K562 (cell line): ENCODE data around the gene RNF213. TPM values are rescaled to one million over a fixed set of nuclear protein-coding genes. Genes with fewer than 3 reads are reported as not detected.

Experiments used
- ATAC-seq: fragments of 200-7000 bp; cut with Tn5 transposase; 3 replicates; pipeline ENCODE4 v1.9.1; 2020; ENCODE audit warnings: moderate library complexity
- BruUV-seq: library from RNA; stranded (reverse); fragments of 400-500 nt; replicated peaks from 2 replicates; lab custom pipeline; 2021; lab: Mats Ljungman, UMichigan
- CTCF ChIA-PET: fragments of 300-600 bp; formaldehyde crosslinking; extraction: SDS; loops from one replicate; lab custom pipeline; 2021; ENCODE audit warnings: low intra/inter-chr PET ratio; lab: Yijun Ruan, JAX
- POLR2A ChIA-PET: fragments of 300-600, 350-650 bp; sonication (Branson Sonifier 250); formaldehyde crosslinking; extraction: SDS; loops from one replicate; lab custom pipeline; 2021; ENCODE audit warnings: antibody characterized with exemption, inconsistent platforms; lab: Yijun Ruan, JAX
- DNase-seq, 4 experiments: peaks; one replicate each; pipeline versions ENCODE4 v3.0.0 to v3.0.0-alpha.2; 2011 to 2018; ENCODE audit warnings: low spot score in 3 of 4, mixed read lengths in 3 of 4; ENCODE audit errors: extremely low read depth in 1 of 4
- FAIRE-seq: peaks from 2 replicates; lab custom pipeline; 2011; peaks lifted over from hg19 to GRCh38; lab: Jason Lieb, UNC
- H2AFZ ChIP-seq: 2 replicates; pipeline ENCODE4 v1.6.0; 2011; ENCODE audit warnings: low read depth, low read length, control low read depth, inconsistent platforms
- H3K27ac ChIP-seq: fragments of 200-600 bp; 3 replicates; pipeline ENCODE4 v1.8.0; 2011; ENCODE audit warnings: low read depth, mild to moderate bottlenecking, control low read depth, inconsistent platforms, low read length, moderate library complexity, mixed read lengths; ENCODE audit errors: extremely low read depth
- H3K27me3 ChIP-seq, 2 experiments: fragments of 300-600 bp in 1 of 2; 2 replicates in 1 of 2; 3 replicates in 1 of 2; pipeline versions ENCODE4 v1.6.0 to v1.8.0; 2011; ENCODE audit warnings: inconsistent platforms in 2 of 2, low read length in 2 of 2, mild to moderate bottlenecking in 1 of 2, mixed read lengths in 1 of 2, moderate library complexity in 1 of 2; ENCODE audit not compliant: control insufficient read depth in 2 of 2, insufficient read depth in 2 of 2
- H3K36me3 ChIP-seq: fragments of 300-600 bp; 3 replicates; pipeline ENCODE4 v1.8.0; 2011; ENCODE audit warnings: mild to moderate bottlenecking, low read length, inconsistent platforms; ENCODE audit not compliant: control insufficient read depth, insufficient read depth
- H3K4me1 ChIP-seq, 2 experiments: fragments of 200-600 bp in 1 of 2; replicated peaks in 1 of 2; 2 replicates in 1 of 2; 3 replicates in 1 of 2; pipeline versions ENCODE4 v1.5.1 to v1.8.0; 2011; ENCODE audit warnings: inconsistent platforms in 2 of 2, low read length in 2 of 2, mild to moderate bottlenecking in 1 of 2, mixed read lengths in 1 of 2, moderate library complexity in 1 of 2; ENCODE audit not compliant: control insufficient read depth in 2 of 2, insufficient read depth in 2 of 2
- H3K4me2 ChIP-seq: 2 replicates; pipeline ENCODE4 v1.6.1; 2011; ENCODE audit warnings: low read length, control low read depth, inconsistent platforms, mixed read lengths; ENCODE audit not compliant: insufficient read depth
- H3K4me3 ChIP-seq: fragments of 200-600 bp; sonication (generic), shearing (Covaris generic); 2 replicates; pipeline ENCODE4 v1.5.1; 2016; ENCODE audit warnings: control low read depth, inconsistent platforms
- H3K79me2 ChIP-seq: fragments of 200-600 bp; 3 replicates; pipeline ENCODE4 v1.8.0; 2011; ENCODE audit warnings: low read length, inconsistent platforms; ENCODE audit not compliant: control insufficient read depth, insufficient read depth
- H3K9ac ChIP-seq, 2 experiments: 2 replicates each; pipeline versions ENCODE4 v1.6.0 to v1.6.1; 2011; ENCODE audit warnings: low read depth in 2 of 2, low read length in 2 of 2, control low read depth in 1 of 2, inconsistent platforms in 1 of 2, mild to moderate bottlenecking in 1 of 2, mixed read lengths in 1 of 2; ENCODE audit not compliant: insufficient read depth in 1 of 2
- H3K9me1 ChIP-seq: one replicate; pipeline ENCODE4 v1.6.0; 2011; ENCODE audit warnings: inconsistent platforms, mild to moderate bottlenecking, low read length, moderate library complexity; ENCODE audit not compliant: control insufficient read depth, insufficient read depth
- H3K9me3 ChIP-seq: replicated peaks from 2 replicates; pipeline ENCODE4 v1.5.1; 2011; ENCODE audit warnings: low read depth, low read length, inconsistent platforms; ENCODE audit not compliant: control insufficient read depth, insufficient read depth
- H4K20me1 ChIP-seq: replicated peaks from 2 replicates; pipeline ENCODE4 v1.6.1; 2011; ENCODE audit warnings: low read length, inconsistent platforms, mixed read lengths; ENCODE audit not compliant: control insufficient read depth, insufficient read depth
- CEBPG ChIP-seq, 3 experiments: fragments of 200-800 bp in 1 of 3; sonication (Bioruptor generic) in 1 of 3; sonication (generic) in 1 of 3; formaldehyde crosslinking in 1 of 3; IDR thresholded peaks in 2 of 3; conservative IDR thresholded peaks in 1 of 3; 2 replicates each; pipeline versions ENCODE4 v1.6.1 to v1.8.0; 2016 to 2022; ENCODE audit warnings: missing compliant biosample characterization in 2 of 3, missing genetic modification characterization in 2 of 3, mild to moderate bottlenecking in 1 of 3, missing genetic modification reagents in 1 of 3
- L3MBTL2 ChIP-seq: fragments of 450-650 bp; IDR thresholded peaks from 2 replicates; pipeline ENCODE4 v1.6.1; 2016; ENCODE audit warnings: mild to moderate bottlenecking, moderate library complexity
- NCOA4 ChIP-seq: fragments of 450-650 bp; IDR thresholded peaks from 2 replicates; pipeline ENCODE4 v1.6.1; 2018; ENCODE audit warnings: mild to moderate bottlenecking; ENCODE audit not compliant: partially characterized antibody
- PKNOX1 ChIP-seq: fragments of 450-650 bp; IDR thresholded peaks from 2 replicates; pipeline ENCODE4 v1.6.1; 2016
- PRMT5 ChIP-seq: sonication (generic); formaldehyde crosslinking; IDR thresholded peaks from 2 replicates; pipeline ENCODE4 v1.5.0; 2020; ENCODE audit warnings: missing genetic modification reagents
- TCFL5 ChIP-seq: fragments of 250-450 bp; sonication (Bioruptor Pico); conservative IDR thresholded peaks from 2 replicates; pipeline ENCODE4 v1.6.1; 2021; ENCODE audit warnings: mild to moderate bottlenecking, moderate library complexity, matching md5 sums
- THRAP3 ChIP-seq: fragments of 450-650 bp; IDR thresholded peaks from 2 replicates; pipeline ENCODE4 v1.6.1; 2016; ENCODE audit warnings: mild to moderate bottlenecking, inconsistent platforms, borderline replicate concordance
- ZMIZ1 ChIP-seq, 2 experiments: fragments of 150-350 bp in 1 of 2; IDR thresholded peaks; 2 replicates each; pipeline ENCODE4 v1.6.1; 2012 to 2016; ENCODE audit warnings: low read depth in 2 of 2, low read length in 2 of 2, mild to moderate bottlenecking in 1 of 2, moderate library complexity in 1 of 2
- WGBS: fragments of 100-300 bp; shearing (Covaris generic); methylation state at CpG from one replicate; pipeline ENCODE4 v1.1.6; 2016; ENCODE audit warnings: low coverage, mixed read lengths; ENCODE audit not compliant: insufficient coverage; ENCODE audit errors: missing lambda C conversion rate; 5-methylcytosine and 5-hydroxymethylcytosine counted together
- in situ Hi-C: fragments of 300-500 bp; cut with MboI; formaldehyde crosslinking; loops from 4 replicates; pipeline ENCODE4 v1.15.0; 2018; ENCODE audit warnings: inconsistent platforms, mixed read lengths
- intact Hi-C: fragments of 100-400 bp; cut with micrococcal nuclease; formaldehyde crosslinking; loops from 2 replicates; pipeline ENCODE4 v1.14.2; 2022
- polyA plus RNA-seq, 8 experiments: library from polyadenylated mRNA; depleted of rRNA in 4 of 8; stranded (reverse) in 5 of 8; unstranded in 3 of 8; fragments of >200 nt; fragmentation: Nextera tagmentation in 2 of 8; fragmentation: Illumina TruSeq in 1 of 8; extraction: Ambion mirVana in 2 of 8; extraction: Trizol in 1 of 8; gene quantifications; 2 replicates each; pipeline versions ENCODE4 v1.2.1 to v1.2.3, GENCODE V29; 2011 to 2014; ENCODE audit warnings: inconsistent platforms in 1 of 8, missing spikeins in 1 of 8
- total RNA-seq, 7 experiments: library from RNA; depleted of rRNA in 6 of 7; stranded (reverse); fragments of >200 nt in 6 of 7; fragmentation: Illumina TruSeq in 2 of 7; extraction: Trizol in 2 of 7; gene quantifications; 2 replicates each; pipeline versions ENCODE4 v1.2.1 to v1.2.3, GENCODE V29; 2011 to 2021; ENCODE audit warnings: low replicate concordance in 1 of 7

The RNF213 gene
- total and polyA plus RNA-seq, 9 of the 15 experiments (the other 6 are each of a cell fraction or from before 2014, with no cell fraction given) = 5.3 to 33.6 (median 17.9) TPM

GRCh38 chr17:80283116-80283852 is 22.6 kb downstream of the RNF213 start:
- FAIRE-seq (no peak), DNase-seq (no peak), ATAC-seq (no peak)
- H3K9ac ChIP-seq = peak overlapping the region in 1 of 2 experiments; percentile 71; a peak in 2 of 4 replicates
- 90% methylated on average over 17 of the region's 19 CpGs for WGBS
- H2AFZ ChIP-seq = no peak overlapping the region
- TF ChIP-seq CEBPG (CRISPR knock-in tag; IDR thresholded peaks at IDR 0.05) (no peak), CEBPG (tag; conservative IDR thresholded peaks at IDR 0.05 in 1 of 2, IDR thresholded peaks at IDR 0.05 in 1 of 2) (no peak)
- H3K27ac ChIP-seq = no peak overlapping the region
- H3K79me2 ChIP-seq = no peaks in the 10 kb centered on the region; the same call in 2 of the 3 replicates
- peaks cover 7% of the 10 kb centered on the region for H4K20me1 ChIP-seq
- no TSS peak for BruUV-seq
- H3K36me3 ChIP-seq = peaks cover 18% of the 10 kb centered on the region; the same call in 2 of the 3 replicates
- no peaks in the 10 kb centered on the region for H3K9me3 ChIP-seq
- peaks cover 5 to 16% of the 10 kb centered on the region in 2 experiments; a peak in 3 of 5 replicates for H3K4me1 ChIP-seq
- intact Hi-C loops = no loop called here
- in situ Hi-C loops = no loop called here
- H3K9me1 ChIP-seq = no peaks in the 10 kb centered on the region
- H3K4me3 ChIP-seq = no peak overlapping the region
- ChIA-PET POLR2A (interaction anchor here (0.6 to 1.2 kb wide), 3 partner anchors 21 to 275 kb away, joined by 3 to 6 read pairs (median 3); no protein-coding TSS in a partner anchor), CTCF (no interaction called here)
- no peak overlapping the region for H3K4me2 ChIP-seq
- H3K27me3 ChIP-seq = no peaks in the 10 kb centered on the region

GRCh38 chr17:80284631-80285030 is 24.0 kb downstream of the RNF213 start:
- CTCF ChIA-PET = interaction anchor here (1.0 kb wide), 1 partner anchor 89 kb away, joined by 3 read pairs; no protein-coding TSS in a partner anchor
- in situ Hi-C loops = no loop called here
- peak; percentile 84 for TF ChIP-seq L3MBTL2
- TF ChIP-seq NCOA4 = no peak
- TF ChIP-seq PRMT5 (CRISPR knock-in tag) = no peak
- no peak for TF ChIP-seq THRAP3
- peak; percentile 74 for TF ChIP-seq PKNOX1
- TF ChIP-seq TCFL5 (CRISPR knock-in tag) = no peak
- 0 out of 4 replicates have a peak, but pooled peaks of 1 of the 2 experiments have one; percentile 25 for TF ChIP-seq ZMIZ1 (IDR thresholded peaks at IDR 0.05; ENCODE audit: low read depth in 2 of 2, low read length in 2 of 2)

More at GRCh38 chr17:80284631-80285030, 24.0 kb downstream of the RNF213 start:
- BruUV-seq = no TSS peak
- H2AFZ ChIP-seq = no peak overlapping the region
- H3K9me3 ChIP-seq = no peaks in the 10 kb centered on the region
- intact Hi-C loops = no loop called here
- no peak overlapping the region for H3K27ac ChIP-seq
- H3K4me1 ChIP-seq = peaks cover 5 to 10% of the 10 kb centered on the region in 2 experiments; a peak in 3 of 5 replicates
- H3K27me3 ChIP-seq = no peaks in the 10 kb centered on the region
- POLR2A ChIA-PET = interaction anchor here (0.7 to 1.2 kb wide), 3 partner anchors 22 to 139 kb away, joined by 4 to 6 read pairs (median 4); no protein-coding TSS in a partner anchor
- H3K36me3 ChIP-seq = peaks cover 27% of the 10 kb centered on the region; the same call in 2 of the 3 replicates
- H3K4me2 ChIP-seq = no peak overlapping the region
- 21% methylated on average over 11 of the region's 11 CpGs for WGBS
- no peak overlapping the region for H3K4me3 ChIP-seq
- FAIRE-seq (peak; percentile 91), DNase-seq (peak; percentile 71 to 84 (median 78)), ATAC-seq (peak; percentile 94)
- no peaks in the 10 kb centered on the region; the same call in 2 of the 3 replicates for H3K79me2 ChIP-seq
- H4K20me1 ChIP-seq = peaks cover 7% of the 10 kb centered on the region
- H3K9me1 ChIP-seq = no peaks in the 10 kb centered on the region
- 0 out of 4 replicates have a peak overlapping the region, but pooled peaks of 1 of the 2 experiments have one; percentile 13 for H3K9ac ChIP-seq
